Mammary epithelial cell (primary cell): ENCODE data around the gene RBM28.

Experiments
- EZH2 ChIP-seq: IDR thresholded peaks from 2 replicates; pipeline ENCODE4 v1.6.1; 2012; ENCODE audit warnings: low read length, inconsistent platforms, borderline replicate concordance
- TF ChIP-seq, protein P1 (sequence below), 2 donors: IDR thresholded peaks in 1 of 2; conservative IDR thresholded peaks in 1 of 2; 2 replicates each; pipeline ENCODE4 v1.5.1; 2011 to 2012; ENCODE audit warnings: inconsistent platforms in 2 of 2, low read length in 2 of 2, mild to moderate bottlenecking in 2 of 2, control low read depth in 1 of 2, low read depth in 1 of 2; ENCODE audit not compliant: insufficient read depth in 1 of 2; ENCODE audit errors: extremely low read depth in 1 of 2

DNA sequence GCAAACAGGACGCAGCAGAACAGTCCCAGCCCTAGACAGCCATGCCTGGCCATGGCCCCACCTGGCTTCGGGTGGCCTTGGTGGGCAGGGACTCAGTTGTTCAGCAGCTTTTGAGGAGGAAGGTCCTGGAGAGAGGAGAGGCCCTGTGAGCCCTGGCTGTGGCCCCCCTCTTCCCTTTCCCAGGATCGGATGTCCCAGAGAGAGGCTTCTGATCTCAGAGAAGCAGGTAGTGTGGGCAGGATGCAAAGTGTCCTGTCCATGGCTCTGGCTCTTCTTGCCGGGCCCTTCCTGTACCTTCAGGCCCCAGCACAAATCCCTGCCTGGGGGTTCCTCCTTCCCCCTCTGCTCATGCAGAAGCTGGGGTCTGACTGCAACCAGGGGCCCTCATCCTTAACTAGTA, 16.2 kb upstream of the RBM28 start:
- TF ChIP-seq, protein P1, sequence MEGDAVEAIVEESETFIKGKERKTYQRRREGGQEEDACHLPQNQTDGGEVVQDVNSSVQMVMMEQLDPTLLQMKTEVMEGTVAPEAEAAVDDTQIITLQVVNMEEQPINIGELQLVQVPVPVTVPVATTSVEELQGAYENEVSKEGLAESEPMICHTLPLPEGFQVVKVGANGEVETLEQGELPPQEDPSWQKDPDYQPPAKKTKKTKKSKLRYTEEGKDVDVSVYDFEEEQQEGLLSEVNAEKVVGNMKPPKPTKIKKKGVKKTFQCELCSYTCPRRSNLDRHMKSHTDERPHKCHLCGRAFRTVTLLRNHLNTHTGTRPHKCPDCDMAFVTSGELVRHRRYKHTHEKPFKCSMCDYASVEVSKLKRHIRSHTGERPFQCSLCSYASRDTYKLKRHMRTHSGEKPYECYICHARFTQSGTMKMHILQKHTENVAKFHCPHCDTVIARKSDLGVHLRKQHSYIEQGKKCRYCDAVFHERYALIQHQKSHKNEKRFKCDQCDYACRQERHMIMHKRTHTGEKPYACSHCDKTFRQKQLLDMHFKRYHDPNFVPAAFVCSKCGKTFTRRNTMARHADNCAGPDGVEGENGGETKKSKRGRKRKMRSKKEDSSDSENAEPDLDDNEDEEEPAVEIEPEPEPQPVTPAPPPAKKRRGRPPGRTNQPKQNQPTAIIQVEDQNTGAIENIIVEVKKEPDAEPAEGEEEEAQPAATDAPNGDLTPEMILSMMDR (conservative IDR thresholded peaks at IDR 0.05 in 1 of 2, IDR thresholded peaks at IDR 0.05 in 1 of 2; ENCODE audit: extremely low read depth in 1 of 2, insufficient read depth in 1 of 2, low read depth in 1 of 2, low read length in 2 of 2) = no peak
- no peak for TF ChIP-seq EZH2
